Measurements from ENCODE around the gene ABHD17B.

- TF ChIP-seq CTCF (IDR thresholded peaks at IDR 0.05) (no peak), POLR2A (IDR thresholded peaks at IDR 0.05) (no peak)
Observed at GRCh38 chr9:71911908-71912335, 929 bp upstream of the ABHD17B start.

All from adrenal gland (tissue), 5 donors.